ENCODE results near the gene CA5A.

The CA5A gene

DNA sequence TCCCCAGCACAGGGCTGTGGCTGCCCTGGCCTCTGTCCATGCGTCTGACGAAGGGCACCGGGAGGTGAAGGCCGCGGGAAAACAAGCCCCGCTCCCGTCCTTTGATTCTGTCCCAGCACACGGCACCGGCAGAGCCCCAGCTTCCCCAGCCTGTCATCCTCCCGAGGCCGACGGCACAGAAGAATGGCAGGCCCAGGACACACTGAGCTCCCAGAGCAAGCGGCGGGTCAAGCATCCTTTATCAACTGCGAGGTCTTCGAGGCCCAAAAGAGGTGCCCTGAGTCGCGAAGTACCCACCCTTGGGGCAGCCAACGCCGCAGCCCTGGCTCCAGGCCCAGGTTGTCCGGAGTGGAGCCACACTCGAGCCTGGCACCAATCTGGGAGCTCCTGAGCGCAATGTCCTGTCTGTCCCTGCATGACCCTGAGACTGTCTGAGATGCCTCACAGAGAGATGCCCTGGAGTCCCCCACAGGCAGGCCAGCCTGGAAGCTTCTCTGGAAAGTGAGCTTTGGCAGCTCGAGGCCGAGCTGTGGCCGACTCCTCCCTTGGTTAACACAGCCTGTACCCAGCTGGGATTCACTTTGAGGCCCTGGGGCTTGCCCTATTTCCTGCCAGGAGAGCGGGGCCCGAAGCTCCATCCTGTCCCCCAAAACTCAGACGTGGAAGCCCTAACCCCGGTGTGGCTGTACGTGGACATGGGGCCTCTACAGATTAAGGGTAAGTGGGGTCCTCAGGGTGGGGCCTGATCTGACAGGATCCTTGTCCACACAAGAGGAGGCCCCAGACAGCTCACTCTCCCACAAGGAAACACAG is 90.3 kb downstream of the CA5A start:
- Histone ChIP-seq H4K20me1 (ENCODE audit: insufficient read depth, low read length) (peaks cover 100% of the 10 kb centered on the region), H3K79me2 (ENCODE audit: insufficient read depth, low read length) (peaks cover 100% of the 10 kb centered on the region), H3K27me3 (ENCODE audit: insufficient read depth, low read length, poor library complexity) (no peaks in the 10 kb centered on the region), H3K36me3 (ENCODE audit: insufficient read depth, low read length) (peaks cover 99% of the 10 kb centered on the region), H3K4me2 (ENCODE audit: insufficient read depth, low read length) (no peak overlapping the region; the same call in 1 of the 2 replicates), H2AFZ (ENCODE audit: low read depth, low read length) (no peak overlapping the region), H3K9me3 (ENCODE audit: insufficient read depth, low read length, severe bottlenecking) (no peaks in the 10 kb centered on the region), H3K9ac (ENCODE audit: low read depth, low read length) (no peak overlapping the region), H3K4me3 (ENCODE audit: low read depth in 1 of 2, low read length in 2 of 2) (no peak overlapping the region), H3K4me1 (ENCODE audit: insufficient read depth, low read length) (peaks cover 9% of the 10 kb centered on the region; the same call in 1 of the 2 replicates), H3K27ac (ENCODE audit: low read length) (peak overlapping the region; percentile 50; the same call in 1 of the 2 replicates)
- DNase-seq: no peak
- ATAC-seq (ENCODE audit: insufficient read depth, low read depth): no peak
- TF ChIP-seq, protein P1, sequence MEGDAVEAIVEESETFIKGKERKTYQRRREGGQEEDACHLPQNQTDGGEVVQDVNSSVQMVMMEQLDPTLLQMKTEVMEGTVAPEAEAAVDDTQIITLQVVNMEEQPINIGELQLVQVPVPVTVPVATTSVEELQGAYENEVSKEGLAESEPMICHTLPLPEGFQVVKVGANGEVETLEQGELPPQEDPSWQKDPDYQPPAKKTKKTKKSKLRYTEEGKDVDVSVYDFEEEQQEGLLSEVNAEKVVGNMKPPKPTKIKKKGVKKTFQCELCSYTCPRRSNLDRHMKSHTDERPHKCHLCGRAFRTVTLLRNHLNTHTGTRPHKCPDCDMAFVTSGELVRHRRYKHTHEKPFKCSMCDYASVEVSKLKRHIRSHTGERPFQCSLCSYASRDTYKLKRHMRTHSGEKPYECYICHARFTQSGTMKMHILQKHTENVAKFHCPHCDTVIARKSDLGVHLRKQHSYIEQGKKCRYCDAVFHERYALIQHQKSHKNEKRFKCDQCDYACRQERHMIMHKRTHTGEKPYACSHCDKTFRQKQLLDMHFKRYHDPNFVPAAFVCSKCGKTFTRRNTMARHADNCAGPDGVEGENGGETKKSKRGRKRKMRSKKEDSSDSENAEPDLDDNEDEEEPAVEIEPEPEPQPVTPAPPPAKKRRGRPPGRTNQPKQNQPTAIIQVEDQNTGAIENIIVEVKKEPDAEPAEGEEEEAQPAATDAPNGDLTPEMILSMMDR (IDR thresholded peaks at IDR 0.05; ENCODE audit: borderline replicate concordance, extremely low read depth, low read length, poor library complexity, severe bottlenecking): no peak
- no peak for TF ChIP-seq EZH2 (IDR thresholded peaks at IDR 0.05; ENCODE audit: borderline replicate concordance, low read depth, low read length, severe bottlenecking)

DNA sequence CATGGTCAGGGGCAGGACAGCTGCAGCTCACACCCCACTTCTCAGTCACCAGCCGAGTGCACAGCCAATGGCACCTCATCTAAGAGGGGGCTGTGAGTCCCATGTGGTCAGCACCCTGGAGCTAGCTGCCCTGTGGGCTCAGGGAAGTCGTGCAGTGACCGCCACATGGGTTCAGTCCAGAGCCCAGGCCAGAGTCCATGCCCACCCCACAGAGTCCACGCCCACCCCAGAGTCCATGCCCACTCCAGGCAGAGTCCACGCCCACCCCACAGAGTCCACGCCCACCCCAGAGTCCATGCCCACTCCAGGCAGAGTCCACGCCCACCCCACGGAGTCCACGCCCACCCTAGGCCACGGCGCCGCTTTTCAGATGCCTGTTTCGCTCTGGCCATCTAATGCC is 91.1 kb downstream of the CA5A start:
- Histone ChIP-seq H3K27me3 (ENCODE audit: insufficient read depth, low read length, poor library complexity) (no peaks in the 10 kb centered on the region), H4K20me1 (ENCODE audit: insufficient read depth, low read length) (peaks cover 100% of the 10 kb centered on the region), H3K4me2 (ENCODE audit: insufficient read depth, low read length) (no peak overlapping the region), H3K9ac (ENCODE audit: low read depth, low read length) (no peak overlapping the region), H3K36me3 (ENCODE audit: insufficient read depth, low read length) (peaks cover 99% of the 10 kb centered on the region), H3K79me2 (ENCODE audit: insufficient read depth, low read length) (peaks cover 100% of the 10 kb centered on the region), H3K4me1 (ENCODE audit: insufficient read depth, low read length) (peaks cover 7% of the 10 kb centered on the region; the same call in 1 of the 2 replicates), H3K9me3 (ENCODE audit: insufficient read depth, low read length, severe bottlenecking) (no peaks in the 10 kb centered on the region), H3K4me3 (ENCODE audit: low read depth in 1 of 2, low read length in 2 of 2) (no peak overlapping the region), H3K27ac (ENCODE audit: low read length) (peak overlapping the region; percentile 31; the same call in 1 of the 2 replicates), H2AFZ (ENCODE audit: low read depth, low read length) (no peak overlapping the region)
- ATAC-seq (ENCODE audit: insufficient read depth, low read depth): no peak
- DNase-seq: no peak
- TF ChIP-seq, protein P1 (IDR thresholded peaks at IDR 0.05; ENCODE audit: borderline replicate concordance, extremely low read depth, low read length, poor library complexity, severe bottlenecking): no peak
- TF ChIP-seq EZH2 (IDR thresholded peaks at IDR 0.05; ENCODE audit: borderline replicate concordance, low read depth, low read length, severe bottlenecking): no peak

DNA sequence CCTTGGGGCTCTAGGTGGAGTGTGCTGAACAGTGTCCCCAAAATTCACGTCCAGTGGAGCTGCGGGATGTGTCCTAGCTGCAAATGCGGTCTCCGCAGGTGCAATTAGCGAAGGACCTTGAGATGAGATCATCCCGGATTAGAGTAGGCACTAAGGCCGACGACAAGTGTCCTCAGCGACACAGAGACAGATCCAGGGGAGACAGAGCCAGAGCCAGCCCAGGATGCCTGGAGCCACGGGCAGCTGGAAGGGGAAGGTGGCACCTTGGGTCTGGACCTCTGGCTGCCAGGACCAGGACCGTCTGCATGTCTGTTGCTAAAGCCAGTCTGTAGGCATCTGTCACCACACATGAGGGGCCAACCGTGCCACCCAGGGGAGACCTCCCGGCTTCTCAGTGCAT is 91.5 kb downstream of the CA5A start:
- no peak overlapping the region for H3K4me2 ChIP-seq (ENCODE audit: insufficient read depth, low read length)
- TF ChIP-seq, protein P1 (IDR thresholded peaks at IDR 0.05; ENCODE audit: borderline replicate concordance, extremely low read depth, low read length, poor library complexity, severe bottlenecking): no peak
- TF ChIP-seq EZH2 (IDR thresholded peaks at IDR 0.05; ENCODE audit: borderline replicate concordance, low read depth, low read length, severe bottlenecking): no peak

More for the DNA sequence above, 91.5 kb downstream of the CA5A start:
- H3K4me3 ChIP-seq (ENCODE audit: low read depth in 1 of 2, low read length in 2 of 2): no peak overlapping the region
- no peak for ATAC-seq (ENCODE audit: insufficient read depth, low read depth)
- peaks cover 100% of the 10 kb centered on the region for H4K20me1 ChIP-seq (ENCODE audit: insufficient read depth, low read length)
- H3K27me3 ChIP-seq (ENCODE audit: insufficient read depth, low read length, poor library complexity): no peaks in the 10 kb centered on the region
- peak overlapping the region; percentile 43; the same call in 1 of the 2 replicates for H3K27ac ChIP-seq (ENCODE audit: low read length)
- H3K79me2 ChIP-seq (ENCODE audit: insufficient read depth, low read length): peaks cover 99% of the 10 kb centered on the region
- no peak overlapping the region for H3K9ac ChIP-seq (ENCODE audit: low read depth, low read length)
- H3K9me3 ChIP-seq (ENCODE audit: insufficient read depth, low read length, severe bottlenecking): no peaks in the 10 kb centered on the region
- H3K36me3 ChIP-seq (ENCODE audit: insufficient read depth, low read length): peaks cover 99% of the 10 kb centered on the region
- H2AFZ ChIP-seq (ENCODE audit: low read depth, low read length): no peak overlapping the region
- no peak for DNase-seq
- H3K4me1 ChIP-seq (ENCODE audit: insufficient read depth, low read length): peaks cover 3% of the 10 kb centered on the region; the same call in 1 of the 2 replicates

All from DND-41 (cell line).